Body of pancreas (tissue), 4 donors: ENCODE results near the gene SH3BP4. TPM values are rescaled to one million over a fixed set of nuclear protein-coding genes. Genes with fewer than 3 reads are reported as not detected.
A peak's percentile ranks its signal among the peaks of the same experiment; 100 is the strongest.

ENCODE experiments used
- ATAC-seq: fragments of 150-250 bp; one replicate; pipeline ENCODE4 v1.9.1; 2016
- DNase-seq, 4 donors: peaks; one replicate each; pipeline ENCODE4 v3.0.0-alpha.2; 2019
- H3K27ac ChIP-seq, 4 donors: fragments of 200-600 bp; sonication (generic); 1 replicate in 3 of 4; 2 replicates in 1 of 4; pipeline versions ENCODE4 v1.5.1 to v1.6.1; 2016 to 2019; ENCODE audit warnings: mild to moderate bottlenecking in 1 of 4, mixed read lengths in 1 of 4, moderate library complexity in 1 of 4
- H3K27me3 ChIP-seq, 2 donors: fragments of 200-600 bp; sonication (generic); one replicate each; pipeline ENCODE4 v1.6.0; 2016; ENCODE audit warnings: mild to moderate bottlenecking in 1 of 2
- H3K36me3 ChIP-seq, 2 donors: fragments of 200-600 bp; sonication (generic); replicated peaks in 1 of 2; 2 replicates each; pipeline ENCODE4 v1.5.1; 2016; ENCODE audit warnings: low read depth in 2 of 2; ENCODE audit not compliant: insufficient read depth in 1 of 2
- H3K4me1 ChIP-seq: fragments of 200-600 bp; sonication (generic); one replicate; pipeline ENCODE4 v1.6.0; 2016
- H3K4me3 ChIP-seq, 2 donors: fragments of 200-600 bp; sonication (generic); 1 replicate in 1 of 2; 2 replicates in 1 of 2; pipeline ENCODE4 v1.5.1; 2016 to 2019
- H3K9me3 ChIP-seq, 3 donors: fragments of 200-600 bp; sonication (generic); 1 replicate in 2 of 3; 2 replicates in 1 of 3; pipeline ENCODE4 v1.5.1; 2016
- CTCF ChIP-seq, 7 experiments: fragments of 450-650 bp in 4 of 7; fragments of 200-600 bp in 3 of 7; sonication (generic) in 3 of 7; IDR thresholded peaks; one replicate each; pipeline ENCODE4 v1.5.1; 2016 to 2019; ENCODE audit warnings: antibody characterized with exemption in 7 of 7
- POLR2A ChIP-seq, 3 donors: fragments of 450-650 bp; IDR thresholded peaks; one replicate each; pipeline ENCODE4 v1.6.1; 2016; ENCODE audit warnings: antibody characterized with exemption in 3 of 3, mild to moderate bottlenecking in 2 of 3
- WGBS, 2 donors: methylation state at CpG; one replicate each; pipeline ENCODE4 v1.1.5; 2017; 5-methylcytosine and 5-hydroxymethylcytosine counted together
- intact Hi-C: fragments of 100-400 bp; cut with DNase I; formaldehyde crosslinking; loops from one replicate; pipeline ENCODE4 v1.15.1; 2023
- total RNA-seq, 2 donors: library from RNA; depleted of rRNA; stranded (reverse); fragments of >200 nt; gene quantifications; one replicate each; pipeline ENCODE4 v1.1.0, GENCODE V29; 2016

The SH3BP4 gene
- total RNA-seq, 2 donors from 2014 or later = 62.6 to 71.9 TPM

GRCh38 chr2:235066895-235067294 lies 115.1 kb downstream of the SH3BP4 start:
- H3K27me3 ChIP-seq = no peaks in the 10 kb centered on the region
- no peak for ATAC-seq
- H3K27ac ChIP-seq = no peak overlapping the region
- DNase-seq = no peak
- no peaks in the 10 kb centered on the region for H3K4me1 ChIP-seq
- H3K36me3 ChIP-seq = no peaks in the 10 kb centered on the region
- no peak overlapping the region for H3K4me3 ChIP-seq
- TF ChIP-seq CTCF (IDR thresholded peaks at IDR 0.05) = no peak
- TF ChIP-seq POLR2A (IDR thresholded peaks at IDR 0.05) = no peak
- intact Hi-C loops = no loop called here
- 84 to 89% methylated on average over 4 of the region's 4 CpGs for WGBS, 2 donors
- no peaks in the 10 kb centered on the region for H3K9me3 ChIP-seq

- no peak for TF ChIP-seq CTCF (IDR thresholded peaks at IDR 0.05)
- TF ChIP-seq POLR2A (IDR thresholded peaks at IDR 0.05) = no peak
- no peak for ATAC-seq
- Histone ChIP-seq H3K4me3 (no peak overlapping the region), H3K27me3 (no peaks in the 10 kb centered on the region), H3K36me3 (no peaks in the 10 kb centered on the region), H3K4me1 (no peaks in the 10 kb centered on the region), H3K9me3 (no peaks in the 10 kb centered on the region), H3K27ac (no peak overlapping the region)
- no peak for DNase-seq
- intact Hi-C loops = no loop called here
- 72 to 90% methylated on average over 3 of the region's 3 CpGs for WGBS, 2 donors
Measured at GRCh38 chr2:235068701-235069100, 116.9 kb downstream of the SH3BP4 start.

GRCh38 chr2:235070063-235070706 lies 118.4 kb downstream of the SH3BP4 start:
- intact Hi-C loops = no loop called here
- no peaks in the 10 kb centered on the region for H3K9me3 ChIP-seq
- H3K36me3 ChIP-seq = no peaks in the 10 kb centered on the region
- no peak for ATAC-seq
- no peak overlapping the region for H3K4me3 ChIP-seq
- H3K27me3 ChIP-seq = no peaks in the 10 kb centered on the region
- DNase-seq = no peak
- TF ChIP-seq CTCF (IDR thresholded peaks at IDR 0.05) (no peak), POLR2A (IDR thresholded peaks at IDR 0.05) (no peak)
- H3K4me1 ChIP-seq = no peaks in the 10 kb centered on the region
- no peak overlapping the region for H3K27ac ChIP-seq

GRCh38 chr2:235073868-235074413 lies 122.1 kb downstream of the SH3BP4 start:
- WGBS, 2 donors = 65 to 77% methylated on average over 6 of the region's 6 CpGs
- intact Hi-C loops = no loop called here
- H3K36me3 ChIP-seq = no peaks in the 10 kb centered on the region

More at GRCh38 chr2:235073868-235074413, 122.1 kb downstream of the SH3BP4 start:
- H3K27me3 ChIP-seq = no peaks in the 10 kb centered on the region
- ATAC-seq (peak; percentile 6), DNase-seq (no peak)
- no peak for TF ChIP-seq POLR2A (IDR thresholded peaks at IDR 0.05)
- no peak for TF ChIP-seq CTCF (IDR thresholded peaks at IDR 0.05)
- H3K9me3 ChIP-seq = no peaks in the 10 kb centered on the region
- H3K4me1 ChIP-seq = no peaks in the 10 kb centered on the region
- no peak overlapping the region for H3K27ac ChIP-seq
- H3K4me3 ChIP-seq = no peak overlapping the region
